Mucosa of rectum (tissue), 2 donors: ENCODE results near the gene CHMP4B.

Source experiments
- H3K27ac ChIP-seq, 2 donors: one replicate each; pipeline ENCODE4 v1.7.0; 2013; ENCODE audit warnings: inconsistent platforms in 2 of 2, low read depth in 2 of 2, low read length in 2 of 2
- H3K27me3 ChIP-seq, 2 donors: one replicate each; pipeline ENCODE4 v1.7.0; 2013; ENCODE audit warnings: low read length in 2 of 2; ENCODE audit not compliant: control insufficient read depth in 2 of 2, insufficient read depth in 2 of 2
- H3K36me3 ChIP-seq, 2 donors: one replicate each; pipeline ENCODE4 v1.7.0; 2013; ENCODE audit warnings: low read length in 2 of 2; ENCODE audit not compliant: control insufficient read depth in 2 of 2, insufficient read depth in 2 of 2
- H3K4me1 ChIP-seq, 2 donors: one replicate each; pipeline ENCODE4 v1.7.0; 2013; ENCODE audit warnings: low read length in 2 of 2, mild to moderate bottlenecking in 1 of 2; ENCODE audit not compliant: control insufficient read depth in 2 of 2, insufficient read depth in 2 of 2
- H3K4me3 ChIP-seq, 2 donors: one replicate each; pipeline ENCODE4 v1.7.0; 2013; ENCODE audit warnings: low read length in 2 of 2
- H3K9ac ChIP-seq, 2 donors: one replicate each; pipeline ENCODE4 v1.7.0; 2013; ENCODE audit warnings: low read length in 2 of 2, low read depth in 1 of 2, mild to moderate bottlenecking in 1 of 2
- H3K9me3 ChIP-seq, 2 donors: one replicate each; pipeline ENCODE4 v1.7.0; 2013; ENCODE audit warnings: low read length in 2 of 2; ENCODE audit not compliant: control insufficient read depth in 2 of 2
- donor health status: healthy.
- donor health status: Normal muscosa, but diverticular disease.

Gene CHMP4B

GRCh38 chr20:33857722-33858563, 46.8 kb downstream of the CHMP4B start:
- Histone ChIP-seq H3K27me3 (no peaks in the 10 kb centered on the region), H3K4me3 (no peak overlapping the region), H3K9ac (no peak overlapping the region), H3K36me3 (peaks cover 32 to 40% of the 10 kb centered on the region in 2 donors), H3K4me1 (peaks cover 2% of the 10 kb centered on the region in 2 donors), H3K9me3 (no peaks in the 10 kb centered on the region), H3K27ac (no peak overlapping the region)

GRCh38 chr20:33858666-33859065, 47.5 kb downstream of the CHMP4B start:
- H3K27ac ChIP-seq: no peak overlapping the region
- H3K36me3 ChIP-seq: peaks cover 26 to 33% of the 10 kb centered on the region in 2 donors
- no peaks in the 10 kb centered on the region for H3K9me3 ChIP-seq
- H3K4me1 ChIP-seq: peaks cover 2 to 4% of the 10 kb centered on the region in 2 donors
- H3K4me3 ChIP-seq: no peak overlapping the region
- H3K27me3 ChIP-seq: no peaks in the 10 kb centered on the region
- H3K9ac ChIP-seq: no peak overlapping the region

GRCh38 chr20:33859157-33859695, 48.1 kb downstream of the CHMP4B start:
- H3K36me3 ChIP-seq: peaks cover 20 to 28% of the 10 kb centered on the region in 2 donors
- H3K4me3 ChIP-seq: no peak overlapping the region
- H3K27me3 ChIP-seq: no peaks in the 10 kb centered on the region
- H3K9ac ChIP-seq: no peak overlapping the region
- H3K27ac ChIP-seq: peak overlapping the region in 1 of 2 donors; percentile 3
- H3K9me3 ChIP-seq: no peaks in the 10 kb centered on the region
- H3K4me1 ChIP-seq: peaks cover 2 to 4% of the 10 kb centered on the region in 2 donors

GRCh38 chr20:33859751-33860150, 48.6 kb downstream of the CHMP4B start:
- Histone ChIP-seq H3K27ac (peak overlapping the region in 1 of 2 donors; percentile 3), H3K27me3 (no peaks in the 10 kb centered on the region), H3K36me3 (peaks cover 15 to 22% of the 10 kb centered on the region in 2 donors), H3K9ac (no peak overlapping the region), H3K9me3 (no peaks in the 10 kb centered on the region), H3K4me1 (peaks cover 2 to 4% of the 10 kb centered on the region in 2 donors), H3K4me3 (no peak overlapping the region)

GRCh38 chr20:33861458-33861857, 50.3 kb downstream of the CHMP4B start:
- Histone ChIP-seq H3K4me1 (peaks cover 2 to 4% of the 10 kb centered on the region in 2 donors), H3K9me3 (no peaks in the 10 kb centered on the region), H3K4me3 (no peak overlapping the region), H3K27ac (no peak overlapping the region), H3K9ac (no peak overlapping the region), H3K36me3 (peaks cover 6 to 16% of the 10 kb centered on the region in 2 donors), H3K27me3 (no peaks in the 10 kb centered on the region)

GRCh38 chr20:33862709-33863403, 51.7 kb downstream of the CHMP4B start:
- H3K4me3 ChIP-seq: no peak overlapping the region
- H3K27me3 ChIP-seq: no peaks in the 10 kb centered on the region
- H3K36me3 ChIP-seq: peaks cover 0 to 5% of the 10 kb centered on the region in 2 donors
- H3K9me3 ChIP-seq: no peaks in the 10 kb centered on the region
- no peak overlapping the region for H3K9ac ChIP-seq
- H3K4me1 ChIP-seq: peaks cover 2 to 4% of the 10 kb centered on the region in 2 donors
- H3K27ac ChIP-seq: no peak overlapping the region

- peaks cover 2 to 4% of the 10 kb centered on the region in 2 donors for H3K4me1 ChIP-seq
- no peaks in the 10 kb centered on the region for H3K36me3 ChIP-seq
- no peaks in the 10 kb centered on the region for H3K9me3 ChIP-seq
- H3K9ac ChIP-seq: no peak overlapping the region
- no peak overlapping the region for H3K27ac ChIP-seq
- H3K4me3 ChIP-seq: no peak overlapping the region
- H3K27me3 ChIP-seq: no peaks in the 10 kb centered on the region
Measured at GRCh38 chr20:33863440-33864323, 52.5 kb downstream of the CHMP4B start.

GRCh38 chr20:33864324-33864963, 53.3 kb downstream of the CHMP4B start:
- Histone ChIP-seq H3K27me3 (no peaks in the 10 kb centered on the region), H3K9me3 (no peaks in the 10 kb centered on the region), H3K27ac (no peak overlapping the region), H3K9ac (no peak overlapping the region), H3K4me3 (no peak overlapping the region), H3K4me1 (peaks cover 2 to 4% of the 10 kb centered on the region in 2 donors), H3K36me3 (no peaks in the 10 kb centered on the region)

GRCh38 chr20:33865761-33866370, 54.7 kb downstream of the CHMP4B start:
- Histone ChIP-seq H3K9me3 (no peaks in the 10 kb centered on the region), H3K27me3 (no peaks in the 10 kb centered on the region), H3K4me3 (no peak overlapping the region), H3K9ac (no peak overlapping the region), H3K36me3 (no peaks in the 10 kb centered on the region), H3K4me1 (peaks cover 2 to 4% of the 10 kb centered on the region in 2 donors), H3K27ac (no peak overlapping the region)
